ENCODE data around the gene DHRS13.

- TF ChIP-seq CTCF (IDR thresholded peaks at IDR 0.05; ENCODE audit: low read length) = no peak
- no peak for TF ChIP-seq EZH2 (IDR thresholded peaks at IDR 0.05; ENCODE audit: borderline replicate concordance, low read length)
Measured at GRCh38 chr17:28912938-28913333, 10.1 kb upstream of the DHRS13 start.
